HL-60 (cell line): Measurements from ENCODE around the gene PIGC.

Experiments
- DNase-seq, 2 experiments: peaks; one replicate each; pipeline ENCODE4 v3.0.0-alpha.2; 2010 to 2020; ENCODE audit warnings: low read depth in 1 of 2, low spot score in 1 of 2
- H3K27ac ChIP-seq: fragments of 250-450 bp; sonication (Bioruptor Pico); replicated peaks from 2 replicates; pipeline ENCODE4 v1.5.1; 2020; ENCODE audit warnings: mild to moderate bottlenecking, moderate library complexity
- H3K27me3 ChIP-seq: fragments of 250-450 bp; sonication (Bioruptor Pico); 2 replicates; pipeline ENCODE4 v1.5.1; 2021; ENCODE audit warnings: mild to moderate bottlenecking, moderate library complexity; ENCODE audit not compliant: insufficient read depth, poor library complexity, severe bottlenecking
- H3K4me3 ChIP-seq: replicated peaks from 2 replicates; pipeline ENCODE4 v1.5.1; 2011; ENCODE audit warnings: mild to moderate bottlenecking, control low read depth, low read length; ENCODE audit not compliant: insufficient read depth
- GABPA ChIP-seq: IDR thresholded peaks from 2 replicates; pipeline ENCODE4 v1.6.1; 2012; ENCODE audit warnings: low read depth
- POLR2AphosphoS5 ChIP-seq: IDR thresholded peaks from 2 replicates; pipeline ENCODE4 v1.6.1; 2012; ENCODE audit warnings: low read depth
- SPI1 ChIP-seq: IDR thresholded peaks from 2 replicates; pipeline ENCODE4 v1.6.1; 2012; ENCODE audit warnings: low read depth, mild to moderate bottlenecking, borderline replicate concordance
- TF ChIP-seq, protein P1 (sequence below): IDR thresholded peaks from one replicate; pipeline ENCODE4 v1.5.1; 2011; ENCODE audit warnings: low read length, control low read depth, inconsistent platforms; ENCODE audit not compliant: insufficient read depth
- TF ChIP-seq, protein P2 (sequence below): IDR thresholded peaks from 2 replicates; pipeline ENCODE4 v1.6.1; 2012; ENCODE audit warnings: low read depth; ENCODE audit not compliant: insufficient replicate concordance

The PIGC gene

DNA sequence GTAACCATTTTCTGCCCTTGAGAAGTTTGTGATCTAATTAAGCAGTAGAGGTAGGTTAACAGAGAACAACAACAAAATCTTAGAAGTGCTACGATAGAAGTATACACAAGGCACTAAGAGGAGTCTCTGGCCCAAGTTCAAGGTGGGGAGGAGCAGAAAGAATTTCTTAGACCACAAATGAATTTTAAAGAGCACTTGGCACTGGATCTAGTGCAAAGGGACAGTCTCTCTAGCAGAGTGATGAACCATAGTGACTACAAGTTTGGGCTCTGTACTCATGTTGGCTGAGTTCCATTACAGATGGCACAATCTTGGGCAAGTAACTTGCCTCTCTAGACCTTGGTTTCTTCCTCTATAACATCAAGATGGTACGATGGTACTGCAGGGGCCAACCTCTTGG, 33.3 kb upstream of the PIGC start:
- TF ChIP-seq SPI1 (no peak), POLR2AphosphoS5 (no peak), GABPA (no peak)
- TF ChIP-seq, protein P1, sequence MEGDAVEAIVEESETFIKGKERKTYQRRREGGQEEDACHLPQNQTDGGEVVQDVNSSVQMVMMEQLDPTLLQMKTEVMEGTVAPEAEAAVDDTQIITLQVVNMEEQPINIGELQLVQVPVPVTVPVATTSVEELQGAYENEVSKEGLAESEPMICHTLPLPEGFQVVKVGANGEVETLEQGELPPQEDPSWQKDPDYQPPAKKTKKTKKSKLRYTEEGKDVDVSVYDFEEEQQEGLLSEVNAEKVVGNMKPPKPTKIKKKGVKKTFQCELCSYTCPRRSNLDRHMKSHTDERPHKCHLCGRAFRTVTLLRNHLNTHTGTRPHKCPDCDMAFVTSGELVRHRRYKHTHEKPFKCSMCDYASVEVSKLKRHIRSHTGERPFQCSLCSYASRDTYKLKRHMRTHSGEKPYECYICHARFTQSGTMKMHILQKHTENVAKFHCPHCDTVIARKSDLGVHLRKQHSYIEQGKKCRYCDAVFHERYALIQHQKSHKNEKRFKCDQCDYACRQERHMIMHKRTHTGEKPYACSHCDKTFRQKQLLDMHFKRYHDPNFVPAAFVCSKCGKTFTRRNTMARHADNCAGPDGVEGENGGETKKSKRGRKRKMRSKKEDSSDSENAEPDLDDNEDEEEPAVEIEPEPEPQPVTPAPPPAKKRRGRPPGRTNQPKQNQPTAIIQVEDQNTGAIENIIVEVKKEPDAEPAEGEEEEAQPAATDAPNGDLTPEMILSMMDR: no peak
- TF ChIP-seq, protein P2, sequence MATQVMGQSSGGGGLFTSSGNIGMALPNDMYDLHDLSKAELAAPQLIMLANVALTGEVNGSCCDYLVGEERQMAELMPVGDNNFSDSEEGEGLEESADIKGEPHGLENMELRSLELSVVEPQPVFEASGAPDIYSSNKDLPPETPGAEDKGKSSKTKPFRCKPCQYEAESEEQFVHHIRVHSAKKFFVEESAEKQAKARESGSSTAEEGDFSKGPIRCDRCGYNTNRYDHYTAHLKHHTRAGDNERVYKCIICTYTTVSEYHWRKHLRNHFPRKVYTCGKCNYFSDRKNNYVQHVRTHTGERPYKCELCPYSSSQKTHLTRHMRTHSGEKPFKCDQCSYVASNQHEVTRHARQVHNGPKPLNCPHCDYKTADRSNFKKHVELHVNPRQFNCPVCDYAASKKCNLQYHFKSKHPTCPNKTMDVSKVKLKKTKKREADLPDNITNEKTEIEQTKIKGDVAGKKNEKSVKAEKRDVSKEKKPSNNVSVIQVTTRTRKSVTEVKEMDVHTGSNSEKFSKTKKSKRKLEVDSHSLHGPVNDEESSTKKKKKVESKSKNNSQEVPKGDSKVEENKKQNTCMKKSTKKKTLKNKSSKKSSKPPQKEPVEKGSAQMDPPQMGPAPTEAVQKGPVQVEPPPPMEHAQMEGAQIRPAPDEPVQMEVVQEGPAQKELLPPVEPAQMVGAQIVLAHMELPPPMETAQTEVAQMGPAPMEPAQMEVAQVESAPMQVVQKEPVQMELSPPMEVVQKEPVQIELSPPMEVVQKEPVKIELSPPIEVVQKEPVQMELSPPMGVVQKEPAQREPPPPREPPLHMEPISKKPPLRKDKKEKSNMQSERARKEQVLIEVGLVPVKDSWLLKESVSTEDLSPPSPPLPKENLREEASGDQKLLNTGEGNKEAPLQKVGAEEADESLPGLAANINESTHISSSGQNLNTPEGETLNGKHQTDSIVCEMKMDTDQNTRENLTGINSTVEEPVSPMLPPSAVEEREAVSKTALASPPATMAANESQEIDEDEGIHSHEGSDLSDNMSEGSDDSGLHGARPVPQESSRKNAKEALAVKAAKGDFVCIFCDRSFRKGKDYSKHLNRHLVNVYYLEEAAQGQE: no peak
- no peak for DNase-seq
- no peak overlapping the region; the same call in 1 of the 2 replicates for H3K27ac ChIP-seq
- no peak overlapping the region for H3K4me3 ChIP-seq
- no peaks in the 10 kb centered on the region for H3K27me3 ChIP-seq

DNA sequence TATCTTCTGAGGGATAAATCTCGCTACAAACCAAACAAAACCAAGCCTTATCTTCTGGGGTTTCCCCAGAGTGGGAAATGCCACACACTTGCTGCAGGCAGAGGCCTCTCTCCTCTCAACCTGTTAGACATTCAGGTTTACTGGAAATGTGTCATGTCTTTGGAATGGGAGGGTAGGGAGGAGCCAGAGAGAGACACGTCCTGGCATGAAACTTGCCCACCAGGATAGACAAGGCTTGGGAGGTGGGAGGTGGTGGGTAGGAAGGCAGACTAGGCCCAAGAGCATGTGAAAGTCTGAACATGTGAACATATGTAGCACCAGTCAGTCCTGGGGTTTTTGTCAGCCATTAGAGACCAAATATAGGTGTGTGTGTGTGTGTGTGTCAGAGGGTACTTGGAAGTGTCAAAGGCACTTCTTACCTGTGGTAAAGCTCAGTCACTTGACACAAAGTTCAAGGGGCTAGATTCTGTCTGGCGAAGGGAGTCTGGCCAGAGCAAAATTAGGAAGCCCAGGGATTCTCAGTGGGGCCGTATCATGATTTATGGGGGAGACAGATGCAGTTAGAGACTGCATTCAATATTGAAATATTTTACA, 32.4 kb upstream of the PIGC start:
- TF ChIP-seq SPI1: no peak
- no peak for TF ChIP-seq POLR2AphosphoS5
- DNase-seq: no peak
- Histone ChIP-seq H3K27ac (no peak overlapping the region; the same call in 1 of the 2 replicates), H3K4me3 (no peak overlapping the region), H3K27me3 (no peaks in the 10 kb centered on the region)

DNA sequence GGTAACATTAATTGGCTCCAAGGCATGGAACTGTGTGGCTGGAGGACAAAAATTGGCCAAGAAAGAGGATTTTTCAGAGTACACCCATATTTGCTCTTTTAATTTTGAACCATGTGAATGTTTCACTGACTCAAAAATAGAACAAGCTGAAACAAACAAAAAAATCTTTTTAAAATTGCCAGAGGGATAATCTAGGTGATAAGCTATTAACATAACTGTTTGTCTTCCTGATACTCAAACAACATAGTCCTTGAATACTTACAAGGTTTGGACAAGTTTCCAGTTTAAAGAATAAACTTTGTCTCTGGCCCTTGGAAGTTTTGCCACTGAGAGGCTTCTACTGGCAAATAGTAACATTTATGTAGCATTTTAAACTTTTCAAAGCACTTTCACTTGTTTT, 30.0 kb upstream of the PIGC start:
- TF ChIP-seq GABPA (no peak), POLR2AphosphoS5 (no peak), SPI1 (no peak)
- TF ChIP-seq, protein P2: no peak
- TF ChIP-seq, protein P1: no peak
- Histone ChIP-seq H3K27ac (peak overlapping the region; percentile 86), H3K4me3 (no peak overlapping the region), H3K27me3 (no peaks in the 10 kb centered on the region)
- no peak for DNase-seq

DNA sequence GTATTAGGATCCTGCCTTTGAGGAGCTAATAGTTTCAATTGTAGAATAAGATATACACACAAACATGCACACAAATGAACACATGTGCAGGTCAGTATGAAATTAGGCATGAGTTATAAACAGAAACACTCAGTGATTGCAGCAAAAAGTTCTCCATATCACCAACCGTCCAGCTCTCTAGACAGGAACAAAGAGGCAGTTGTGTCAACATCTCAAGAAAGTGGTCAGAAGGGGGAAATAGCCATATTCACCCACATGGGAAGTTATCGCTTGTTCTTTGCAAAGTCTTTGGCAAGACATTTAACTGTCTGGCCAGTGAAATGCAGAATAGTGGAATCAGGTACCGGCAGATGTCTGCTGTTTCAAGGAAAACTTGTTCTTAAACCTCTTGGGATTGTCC, 29.4 kb upstream of the PIGC start:
- peak; percentile 65 to 92 for DNase-seq
- TF ChIP-seq POLR2AphosphoS5: peak; percentile 78; the same call in 1 of the 2 replicates
- peak; percentile 59; the same call in 1 of the 2 replicates for TF ChIP-seq SPI1
- TF ChIP-seq, protein P2: peak; percentile 55
- TF ChIP-seq GABPA: no peak; the same call in 1 of the 2 replicates

More for the DNA sequence above, 29.4 kb upstream of the PIGC start:
- Histone ChIP-seq H3K27me3 (no peaks in the 10 kb centered on the region), H3K4me3 (no peak overlapping the region), H3K27ac (peak overlapping the region; percentile 86)
